HG03439 (cell line): Measurements from ENCODE around the gene SYCN.

Experiments
- ATAC-seq: cut with Tn5 transposase; IDR thresholded peaks from one replicate; pipeline ENCODE4 v1.9.1; 2021; ENCODE audit warnings: mild to moderate bottlenecking, moderate library complexity; ENCODE audit not compliant: unreplicated experiment

The SYCN gene

GRCh38 chr19:39196320-39196719 lies 7.7 kb downstream of the SYCN start:
- no peak for ATAC-seq

- ATAC-seq: no peak
Observed at GRCh38 chr19:39195755-39196154, 8.3 kb downstream of the SYCN start.

GRCh38 chr19:39194832-39195542 lies 9.1 kb downstream of the SYCN start:
- ATAC-seq: no peak

- ATAC-seq: no peak
Observed at GRCh38 chr19:39193803-39194202, 10.3 kb downstream of the SYCN start.

GRCh38 chr19:39192846-39193245 lies 11.2 kb downstream of the SYCN start:
- no peak for ATAC-seq

GRCh38 chr19:39190768-39191167 lies 13.3 kb downstream of the SYCN start:
- no peak for ATAC-seq

GRCh38 chr19:39188960-39189359 lies 15.1 kb downstream of the SYCN start:
- no peak for ATAC-seq

- ATAC-seq: no peak
Observed at GRCh38 chr19:39187552-39187943, 16.5 kb downstream of the SYCN start.

- no peak for ATAC-seq
Observed at GRCh38 chr19:39186391-39186790, 17.7 kb downstream of the SYCN start.

GRCh38 chr19:39183104-39183503 lies 21.0 kb downstream of the SYCN start:
- no peak for ATAC-seq

GRCh38 chr19:39182174-39182505 lies 21.9 kb downstream of the SYCN start:
- ATAC-seq: no peak

- ATAC-seq: no peak
Observed at GRCh38 chr19:39181500-39182173, 22.4 kb downstream of the SYCN start.

GRCh38 chr19:39180749-39181148 lies 23.3 kb downstream of the SYCN start:
- ATAC-seq: no peak

- no peak for ATAC-seq
Observed at GRCh38 chr19:39179754-39180153, 24.3 kb downstream of the SYCN start.

- ATAC-seq: no peak
Observed at GRCh38 chr19:39178296-39179006, 25.6 kb downstream of the SYCN start.

- no peak for ATAC-seq
Observed at GRCh38 chr19:39177736-39178135, 26.3 kb downstream of the SYCN start.

GRCh38 chr19:39177110-39177699 lies 26.9 kb downstream of the SYCN start:
- no peak for ATAC-seq

- ATAC-seq: no peak
Observed at GRCh38 chr19:39175564-39175963, 28.5 kb downstream of the SYCN start.

- ATAC-seq: no peak
Observed at GRCh38 chr19:39174558-39175544, 29.2 kb downstream of the SYCN start.

- no peak for ATAC-seq
Observed at GRCh38 chr19:39174142-39174541, 29.9 kb downstream of the SYCN start.
